ENCODE results near the gene DPT.

DNA sequence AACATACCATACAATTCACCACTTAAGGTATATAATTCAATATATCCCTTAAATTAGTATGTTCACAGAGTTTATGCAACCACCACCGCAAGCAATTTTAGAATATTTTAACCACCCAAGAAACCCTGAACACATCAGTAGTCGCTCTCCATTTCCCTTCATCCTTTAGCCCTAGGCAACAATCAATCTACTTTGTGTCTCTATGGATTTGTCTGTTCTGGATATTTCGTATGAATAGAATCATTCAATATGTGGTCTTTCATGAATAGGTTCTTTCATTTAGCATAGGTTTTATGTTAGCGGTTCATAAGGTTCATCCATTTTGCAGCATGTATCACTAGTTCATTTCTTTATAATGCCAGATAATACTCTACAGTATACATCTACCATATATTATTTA, 4.2 kb upstream of the DPT start:
- TF ChIP-seq, protein P1, sequence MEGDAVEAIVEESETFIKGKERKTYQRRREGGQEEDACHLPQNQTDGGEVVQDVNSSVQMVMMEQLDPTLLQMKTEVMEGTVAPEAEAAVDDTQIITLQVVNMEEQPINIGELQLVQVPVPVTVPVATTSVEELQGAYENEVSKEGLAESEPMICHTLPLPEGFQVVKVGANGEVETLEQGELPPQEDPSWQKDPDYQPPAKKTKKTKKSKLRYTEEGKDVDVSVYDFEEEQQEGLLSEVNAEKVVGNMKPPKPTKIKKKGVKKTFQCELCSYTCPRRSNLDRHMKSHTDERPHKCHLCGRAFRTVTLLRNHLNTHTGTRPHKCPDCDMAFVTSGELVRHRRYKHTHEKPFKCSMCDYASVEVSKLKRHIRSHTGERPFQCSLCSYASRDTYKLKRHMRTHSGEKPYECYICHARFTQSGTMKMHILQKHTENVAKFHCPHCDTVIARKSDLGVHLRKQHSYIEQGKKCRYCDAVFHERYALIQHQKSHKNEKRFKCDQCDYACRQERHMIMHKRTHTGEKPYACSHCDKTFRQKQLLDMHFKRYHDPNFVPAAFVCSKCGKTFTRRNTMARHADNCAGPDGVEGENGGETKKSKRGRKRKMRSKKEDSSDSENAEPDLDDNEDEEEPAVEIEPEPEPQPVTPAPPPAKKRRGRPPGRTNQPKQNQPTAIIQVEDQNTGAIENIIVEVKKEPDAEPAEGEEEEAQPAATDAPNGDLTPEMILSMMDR (IDR thresholded peaks at IDR 0.05) = no peak
- TF ChIP-seq POLR2A (IDR thresholded peaks at IDR 0.05) (no peak), POLR2AphosphoS5 (IDR thresholded peaks at IDR 0.05) (no peak)

Data from prostate gland (tissue), 2 donors.